ENCODE measurements around the gene ALOX5. TPM values are rescaled to one million over a fixed set of nuclear protein-coding genes. Genes with fewer than 3 reads are reported as not detected.

The ALOX5 gene
- polyA plus RNA-seq, 1 of the 3 experiments (the other 2 are of a cell fraction), result not detected

DNA sequence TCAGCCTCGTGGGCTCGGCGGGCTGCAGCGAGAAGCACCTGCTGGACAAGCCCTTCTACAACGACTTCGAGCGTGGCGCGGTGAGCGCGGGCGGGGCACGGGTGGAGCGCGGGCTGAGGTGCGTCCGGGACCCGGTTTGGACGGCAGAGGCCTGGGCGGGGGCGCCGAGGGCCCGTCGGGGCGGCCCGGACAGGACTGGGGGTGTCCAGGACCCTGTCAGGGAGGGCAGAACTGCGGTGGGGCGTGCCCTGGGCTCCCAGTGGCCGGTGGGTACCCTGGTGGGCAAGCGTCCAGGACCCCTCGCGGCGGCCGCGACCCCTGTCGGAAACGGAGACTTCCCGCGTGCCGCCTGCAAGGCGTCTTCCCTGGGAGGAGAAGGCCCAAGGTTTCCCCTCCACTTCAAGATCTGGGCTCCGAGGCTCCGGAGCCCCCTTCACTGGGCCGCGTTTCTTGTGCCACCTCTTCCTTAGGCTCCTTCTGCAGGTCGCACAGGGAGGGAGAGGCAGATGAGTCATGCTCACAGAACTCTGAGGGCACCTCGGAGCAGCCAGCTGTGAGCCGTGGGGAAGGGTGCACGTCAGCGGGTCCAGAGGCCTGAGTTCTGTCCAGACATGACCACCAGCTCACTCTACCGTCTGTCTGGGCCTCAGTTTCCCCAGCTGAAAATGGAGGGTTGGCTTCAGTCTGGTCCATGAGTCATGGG is 485 bp downstream of the ALOX5 start:
- H3K9me3 ChIP-seq, result no peaks in the 10 kb centered on the region
- H3K4me3 ChIP-seq (ENCODE audit: low read depth in 2 of 2, low read length in 1 of 2), result no peak overlapping the region; a peak in 1 of 4 replicates
- no peaks in the 10 kb centered on the region for H4K20me1 ChIP-seq (ENCODE audit: insufficient read depth)
- no peaks in the 10 kb centered on the region for H3K36me3 ChIP-seq (replicated peaks in 1 of 2; ENCODE audit: control insufficient read depth in 1 of 2, insufficient read depth in 2 of 2, low read length in 1 of 2)
- H3K4me1 ChIP-seq (ENCODE audit: control insufficient read depth in 1 of 2, insufficient read depth in 2 of 2, low read depth in 1 of 2, low read length in 1 of 2), result peaks cover 0 to 2% of the 10 kb centered on the region in 2 experiments; a peak in 1 of 4 replicates
- H2AFZ ChIP-seq (ENCODE audit: low read depth), result no peak overlapping the region
- H3K79me2 ChIP-seq (ENCODE audit: insufficient read depth), result no peaks in the 10 kb centered on the region
- peak overlapping the region; percentile 33; the same call in 1 of the 2 replicates for H3K4me2 ChIP-seq
- no peak overlapping the region for H3K9ac ChIP-seq
- CTCF ChIA-PET, result interaction anchor here (1.1 kb wide), 1 partner anchor 125 kb away, joined by 3 read pairs; no protein-coding TSS in a partner anchor
- POLR2A ChIA-PET, result no interaction called here
- whole genome bisulfite sequencing (ENCODE audit: low lambda C conversion rate), result 8% methylated on average over 8 of the region's 51 CpGs
- no peaks in the 10 kb centered on the region for H3F3A ChIP-seq (replicated peaks; ENCODE audit: insufficient read depth)
- no peak for TF ChIP-seq ELF1 (IDR thresholded peaks at IDR 0.05)
- TF ChIP-seq EP300 (IDR thresholded peaks at IDR 0.05; ENCODE audit: borderline replicate concordance in 1 of 2, low read depth in 1 of 2, low read length in 1 of 2), result no peak
- no peak for TF ChIP-seq YY1 (IDR thresholded peaks at IDR 0.05; ENCODE audit: low read depth)
- DNase-seq, result no peak
- no peak overlapping the region for H3K27ac ChIP-seq (ENCODE audit: low read depth in 2 of 2, low read length in 1 of 2)
- H3K27me3 ChIP-seq (ENCODE audit: insufficient read depth), result peaks cover 58% of the 10 kb centered on the region
- no peaks in the 10 kb centered on the region for H3K9me2 ChIP-seq

DNA sequence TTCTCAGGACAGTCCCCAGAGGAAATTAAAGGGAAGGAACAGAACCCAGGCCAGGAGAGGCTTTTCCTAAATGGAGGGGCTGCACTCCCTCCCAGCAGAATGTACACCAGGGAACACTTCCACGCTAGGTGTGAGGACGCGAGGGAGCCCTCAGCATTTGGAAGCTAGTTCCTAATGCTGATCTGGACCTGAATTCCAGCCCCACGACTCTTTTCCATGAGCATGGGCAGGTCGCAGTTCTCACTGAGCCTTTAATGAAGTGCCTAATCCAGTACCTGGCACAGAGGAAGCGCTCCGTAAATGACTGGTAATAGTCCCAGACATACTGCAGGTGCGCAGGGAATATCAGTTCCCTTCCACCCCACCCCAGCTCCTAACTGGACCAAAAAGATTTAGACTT is 1.1 kb downstream of the ALOX5 start:
- no peaks in the 10 kb centered on the region for H3K79me2 ChIP-seq (ENCODE audit: insufficient read depth)
- CTCF ChIA-PET, result interaction anchor here (1.1 kb wide), 1 partner anchor 125 kb away, joined by 3 read pairs; no protein-coding TSS in a partner anchor
- TF ChIP-seq RAD21 (IDR thresholded peaks at IDR 0.05; ENCODE audit: low read length) (no peak), RCOR1 (IDR thresholded peaks at IDR 0.05; ENCODE audit: low read length) (no peak)
- no peak for DNase-seq
- no peaks in the 10 kb centered on the region for H3F3A ChIP-seq (replicated peaks; ENCODE audit: insufficient read depth)
- H3K4me1 ChIP-seq (ENCODE audit: control insufficient read depth in 1 of 2, insufficient read depth in 2 of 2, low read depth in 1 of 2, low read length in 1 of 2), result peaks cover 0 to 2% of the 10 kb centered on the region in 2 experiments; a peak in 1 of 4 replicates
- H4K20me1 ChIP-seq (ENCODE audit: insufficient read depth), result no peaks in the 10 kb centered on the region
- H3K9me2 ChIP-seq, result no peaks in the 10 kb centered on the region
- no peak overlapping the region for H3K9ac ChIP-seq
- H3K27me3 ChIP-seq (ENCODE audit: insufficient read depth), result peaks cover 58% of the 10 kb centered on the region
- no peak overlapping the region for H3K4me3 ChIP-seq (ENCODE audit: low read depth in 2 of 2, low read length in 1 of 2)
- H3K4me2 ChIP-seq, result no peak overlapping the region
- no peaks in the 10 kb centered on the region for H3K9me3 ChIP-seq
- WGBS (ENCODE audit: low lambda C conversion rate), result 64% methylated on average over 5 of the region's 8 CpGs
- POLR2A ChIA-PET, result no interaction called here
- H3K27ac ChIP-seq (ENCODE audit: low read depth in 2 of 2, low read length in 1 of 2), result no peak overlapping the region
- H2AFZ ChIP-seq (ENCODE audit: low read depth), result no peak overlapping the region
- H3K36me3 ChIP-seq (replicated peaks in 1 of 2; ENCODE audit: control insufficient read depth in 1 of 2, insufficient read depth in 2 of 2, low read length in 1 of 2), result no peaks in the 10 kb centered on the region

- Histone ChIP-seq H3K4me2 (no peak overlapping the region), H3K27ac (ENCODE audit: low read depth in 2 of 2, low read length in 1 of 2) (no peak overlapping the region), H2AFZ (ENCODE audit: low read depth) (no peak overlapping the region), H3K36me3 (replicated peaks in 1 of 2; ENCODE audit: control insufficient read depth in 1 of 2, insufficient read depth in 2 of 2, low read length in 1 of 2) (no peaks in the 10 kb centered on the region), H3F3A (replicated peaks; ENCODE audit: insufficient read depth) (no peaks in the 10 kb centered on the region), H3K4me3 (ENCODE audit: low read depth in 2 of 2, low read length in 1 of 2) (no peak overlapping the region), H4K20me1 (ENCODE audit: insufficient read depth) (no peaks in the 10 kb centered on the region), H3K9me3 (no peaks in the 10 kb centered on the region), H3K9ac (no peak overlapping the region), H3K79me2 (ENCODE audit: insufficient read depth) (no peaks in the 10 kb centered on the region), H3K4me1 (ENCODE audit: control insufficient read depth in 1 of 2, insufficient read depth in 2 of 2, low read depth in 1 of 2, low read length in 1 of 2) (peaks cover 0 to 2% of the 10 kb centered on the region in 2 experiments; a peak in 1 of 4 replicates), H3K27me3 (ENCODE audit: insufficient read depth) (peaks cover 58% of the 10 kb centered on the region), H3K9me2 (no peaks in the 10 kb centered on the region)
- WGBS (ENCODE audit: low lambda C conversion rate), result 33% methylated on average over 12 of the region's 12 CpGs
- ChIA-PET CTCF (no interaction called here), POLR2A (no interaction called here)
- no peak for DNase-seq
- TF ChIP-seq, protein P1, sequence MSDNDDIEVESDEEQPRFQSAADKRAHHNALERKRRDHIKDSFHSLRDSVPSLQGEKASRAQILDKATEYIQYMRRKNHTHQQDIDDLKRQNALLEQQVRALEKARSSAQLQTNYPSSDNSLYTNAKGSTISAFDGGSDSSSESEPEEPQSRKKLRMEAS (IDR thresholded peaks at IDR 0.05; ENCODE audit: low read depth), result no peak
- no peak for TF ChIP-seq RFX5 (IDR thresholded peaks at IDR 0.05; ENCODE audit: low read length)
- TF ChIP-seq FOSL2 (IDR thresholded peaks at IDR 0.05; ENCODE audit: borderline replicate concordance, low read depth), result no peak
- no peak for TF ChIP-seq RAD21 (IDR thresholded peaks at IDR 0.05; ENCODE audit: low read length)
- TF ChIP-seq GATA2 (CRISPR knock-in tag; IDR thresholded peaks at IDR 0.05), result no peak
- no peak for TF ChIP-seq FOXJ3 (CRISPR knock-in tag; IDR thresholded peaks at IDR 0.05)
- TF ChIP-seq, protein P2, sequence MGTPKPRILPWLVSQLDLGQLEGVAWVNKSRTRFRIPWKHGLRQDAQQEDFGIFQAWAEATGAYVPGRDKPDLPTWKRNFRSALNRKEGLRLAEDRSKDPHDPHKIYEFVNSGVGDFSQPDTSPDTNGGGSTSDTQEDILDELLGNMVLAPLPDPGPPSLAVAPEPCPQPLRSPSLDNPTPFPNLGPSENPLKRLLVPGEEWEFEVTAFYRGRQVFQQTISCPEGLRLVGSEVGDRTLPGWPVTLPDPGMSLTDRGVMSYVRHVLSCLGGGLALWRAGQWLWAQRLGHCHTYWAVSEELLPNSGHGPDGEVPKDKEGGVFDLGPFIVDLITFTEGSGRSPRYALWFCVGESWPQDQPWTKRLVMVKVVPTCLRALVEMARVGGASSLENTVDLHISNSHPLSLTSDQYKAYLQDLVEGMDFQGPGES (IDR thresholded peaks at IDR 0.05; ENCODE audit: low read depth, low read length), result no peak
- no peak for TF ChIP-seq TEAD4 (IDR thresholded peaks at IDR 0.05; ENCODE audit: borderline replicate concordance, insufficient read depth)
- no peak for TF ChIP-seq NRF1 (IDR thresholded peaks at IDR 0.05; ENCODE audit: low read depth, low read length)
- no peak for TF ChIP-seq USF2 (IDR thresholded peaks at IDR 0.05; ENCODE audit: borderline replicate concordance, low read depth, low read length)
- TF ChIP-seq SMC3 (IDR thresholded peaks at IDR 0.05; ENCODE audit: low read depth, low read length), result no peak
- TF ChIP-seq RCOR1 (IDR thresholded peaks at IDR 0.05; ENCODE audit: low read length), result no peak
- no peak for TF ChIP-seq CHD2 (IDR thresholded peaks at IDR 0.05; ENCODE audit: low read length, partially characterized antibody)
These were observed 1.8 kb downstream of the ALOX5 start for GRCh38 chr10:45375716-45376231.

Data from SK-N-SH (cell line).